OCI-LY7 (cell line): Measurements from ENCODE around the gene IGSF10. TPM values are rescaled to one million over a fixed set of nuclear protein-coding genes. Genes with fewer than 3 reads are reported as not detected.

Experiments
- BruUV-seq: library from RNA; stranded (reverse); fragments of 400-500 nt; replicated peaks from 2 replicates; lab custom pipeline; 2021; lab: Mats Ljungman, UMichigan
- CTCF ChIA-PET: fragments of 300-600 bp; sonication (Branson Sonifier 250); formaldehyde crosslinking; loops from one replicate; lab custom pipeline; 2022; ENCODE audit warnings: antibody characterized with exemption; ENCODE audit not compliant: unreplicated experiment; lab: Charles Lee
- POLR2A ChIA-PET: fragments of 300-600 bp; sonication (Branson Sonifier 250); formaldehyde crosslinking; loops from one replicate; lab custom pipeline; 2022; ENCODE audit warnings: antibody characterized with exemption; lab: Charles Lee
- DNase-seq: peaks from one replicate; pipeline ENCODE4 v3.0.0-alpha.2; 2015; ENCODE audit warnings: low spot score
- H2AFZ ChIP-seq: fragments of 200-600 bp; sonication (generic), shearing (Covaris generic); 2 replicates; pipeline ENCODE4 v1.6.1; 2014; ENCODE audit warnings: mild to moderate bottlenecking, antibody characterized with exemption, low read length, moderate library complexity
- H3K27ac ChIP-seq: fragments of 200-600 bp; sonication (generic); 2 replicates; pipeline ENCODE4 v1.5.1; 2014; ENCODE audit warnings: mixed run types, low read depth, mild to moderate bottlenecking, moderate library complexity, low read length, inconsistent platforms; ENCODE audit not compliant: poor library complexity, severe bottlenecking
- H3K36me3 ChIP-seq: fragments of 200-600 bp; sonication (generic); 2 replicates; pipeline ENCODE4 v1.6.1; 2014; ENCODE audit warnings: mild to moderate bottlenecking, antibody characterized with exemption, low read length, moderate library complexity, mixed read lengths; ENCODE audit not compliant: insufficient read depth
- H3K4me1 ChIP-seq: fragments of 200-600 bp; sonication (generic); 2 replicates; pipeline ENCODE4 v1.5.1; 2014; ENCODE audit warnings: mild to moderate bottlenecking, low read length; ENCODE audit not compliant: insufficient read depth, poor library complexity, severe bottlenecking
- H3K4me2 ChIP-seq: fragments of 200-600 bp; sonication (generic); 2 replicates; pipeline ENCODE4 v1.6.1; 2014; ENCODE audit warnings: mild to moderate bottlenecking, low read length
- H3K4me3 ChIP-seq: fragments of 200-600 bp; sonication (generic); 2 replicates; pipeline ENCODE4 v1.5.1; 2014; ENCODE audit warnings: mild to moderate bottlenecking, low read depth, low read length; ENCODE audit not compliant: poor library complexity, severe bottlenecking
- H3K79me2 ChIP-seq: fragments of 200-600 bp; sonication (generic); 2 replicates; pipeline ENCODE4 v1.6.1; 2016; ENCODE audit warnings: low read depth, mild to moderate bottlenecking, low read length, moderate library complexity, mixed read lengths; ENCODE audit not compliant: insufficient read depth
- H3K9me2 ChIP-seq: fragments of 200-600 bp; sonication (generic); 2 replicates; pipeline ENCODE4 v1.6.1; 2016; ENCODE audit warnings: mild to moderate bottlenecking, low read length, mixed read lengths; ENCODE audit not compliant: insufficient read depth
- H3K9me3 ChIP-seq: fragments of 200-600 bp; sonication (generic); 2 replicates; pipeline ENCODE4 v1.6.1; 2014; ENCODE audit warnings: mild to moderate bottlenecking, mixed run types, low read length, mixed read lengths
- H4K20me1 ChIP-seq: fragments of 200-600 bp; sonication (generic); 2 replicates; pipeline ENCODE4 v1.6.1; 2014; ENCODE audit warnings: mild to moderate bottlenecking, antibody characterized with exemption, low read length, moderate library complexity, mixed read lengths; ENCODE audit not compliant: insufficient read depth
- EZH2phosphoT487 ChIP-seq: fragments of 200-600 bp; sonication (generic); IDR thresholded peaks from 2 replicates; pipeline ENCODE4 v1.6.1; 2018; ENCODE audit warnings: low read depth, borderline replicate concordance, mild to moderate bottlenecking, mixed run types, antibody characterized with exemption, low read length, moderate library complexity, mixed read lengths
- intact Hi-C: fragments of 100-400 bp; cut with micrococcal nuclease; formaldehyde crosslinking; loops from one replicate; pipeline ENCODE4 v1.10.0; 2022; ENCODE audit not compliant: unreplicated experiment
- total RNA-seq, 2 experiments: library from RNA; depleted of rRNA in 1 of 2; stranded (reverse); fragments of >200 nt in 1 of 2; shearing (Covaris generic) in 1 of 2; gene quantifications; 2 replicates each; pipeline ENCODE4 v1.2.3, GENCODE V29; 2014 to 2022
- TF ChIP-seq, protein P1 (sequence below): fragments of 200-600 bp; sonication (generic); conservative IDR thresholded peaks from 2 replicates; pipeline ENCODE4 v1.5.1; 2014; ENCODE audit warnings: mild to moderate bottlenecking, antibody characterized with exemption, low read length, moderate library complexity, mixed read lengths

Gene IGSF10
- total RNA-seq, 2 experiments from 2014 or later, result not detected

DNA sequence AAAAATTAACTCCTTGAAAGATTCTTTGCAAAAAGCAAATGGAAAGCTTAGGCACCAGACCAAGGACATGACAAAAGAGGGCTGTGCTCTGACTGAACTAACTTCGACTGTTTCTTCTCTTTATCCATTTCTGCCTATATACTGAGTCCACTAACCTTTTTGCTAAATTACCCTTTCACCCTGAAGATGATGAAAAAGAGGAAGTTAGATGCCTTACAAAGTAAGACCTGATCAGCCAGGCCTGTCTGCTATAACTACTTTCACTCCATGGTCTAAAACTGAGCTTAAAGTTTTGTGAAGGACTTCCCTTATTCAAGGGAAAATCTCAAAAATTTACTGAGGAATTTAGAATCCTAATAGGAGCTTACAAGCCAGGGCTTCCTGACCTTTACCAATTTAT is 6.2 kb upstream of the IGSF10 start:
- intact Hi-C loops, result loop anchor here (5.0 to 10.0 kb wide), 2 partner anchors 370 to 448 kb away; no protein-coding TSS in a partner anchor
- POLR2A ChIA-PET, result no interaction called here

DNA sequence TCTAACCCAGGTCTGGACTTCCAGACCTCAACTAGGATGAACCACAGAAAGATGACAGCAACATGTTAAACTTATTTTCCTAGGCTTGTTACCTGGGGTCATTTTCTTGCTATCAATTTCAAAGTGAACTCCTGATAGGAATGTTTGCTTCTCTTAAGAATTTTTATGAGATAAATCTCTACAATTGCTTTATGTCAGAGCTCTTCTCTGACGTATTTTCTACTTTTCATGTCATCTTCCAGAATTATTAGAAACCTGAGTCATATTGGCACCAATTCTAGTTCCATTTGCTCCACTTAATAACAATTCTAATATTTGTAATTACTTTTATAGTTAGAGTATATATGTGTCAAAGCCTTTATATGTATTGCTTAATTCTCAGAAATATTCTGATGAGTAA is 2.1 kb upstream of the IGSF10 start:
- TF ChIP-seq EZH2phosphoT487, result no peak
- TF ChIP-seq, protein P1, sequence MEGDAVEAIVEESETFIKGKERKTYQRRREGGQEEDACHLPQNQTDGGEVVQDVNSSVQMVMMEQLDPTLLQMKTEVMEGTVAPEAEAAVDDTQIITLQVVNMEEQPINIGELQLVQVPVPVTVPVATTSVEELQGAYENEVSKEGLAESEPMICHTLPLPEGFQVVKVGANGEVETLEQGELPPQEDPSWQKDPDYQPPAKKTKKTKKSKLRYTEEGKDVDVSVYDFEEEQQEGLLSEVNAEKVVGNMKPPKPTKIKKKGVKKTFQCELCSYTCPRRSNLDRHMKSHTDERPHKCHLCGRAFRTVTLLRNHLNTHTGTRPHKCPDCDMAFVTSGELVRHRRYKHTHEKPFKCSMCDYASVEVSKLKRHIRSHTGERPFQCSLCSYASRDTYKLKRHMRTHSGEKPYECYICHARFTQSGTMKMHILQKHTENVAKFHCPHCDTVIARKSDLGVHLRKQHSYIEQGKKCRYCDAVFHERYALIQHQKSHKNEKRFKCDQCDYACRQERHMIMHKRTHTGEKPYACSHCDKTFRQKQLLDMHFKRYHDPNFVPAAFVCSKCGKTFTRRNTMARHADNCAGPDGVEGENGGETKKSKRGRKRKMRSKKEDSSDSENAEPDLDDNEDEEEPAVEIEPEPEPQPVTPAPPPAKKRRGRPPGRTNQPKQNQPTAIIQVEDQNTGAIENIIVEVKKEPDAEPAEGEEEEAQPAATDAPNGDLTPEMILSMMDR, result no peak
- Histone ChIP-seq H3K9me3 (no peaks in the 10 kb centered on the region), H2AFZ (no peak overlapping the region), H3K4me1 (no peaks in the 10 kb centered on the region), H3K4me3 (no peak overlapping the region), H3K27ac (no peak overlapping the region), H4K20me1 (no peaks in the 10 kb centered on the region), H3K9me2 (no peaks in the 10 kb centered on the region), H3K79me2 (no peaks in the 10 kb centered on the region), H3K36me3 (no peaks in the 10 kb centered on the region), H3K4me2 (no peak overlapping the region)
- no peak for DNase-seq
- intact Hi-C loops, result loop anchor here (10.0 kb wide), 1 partner anchor 452 kb away; no protein-coding TSS in a partner anchor
- POLR2A ChIA-PET, result interaction anchor here (0.6 kb wide), 1 partner anchor 12 kb away, joined by 6 read pairs; no protein-coding TSS in a partner anchor
- no TSS peak for BruUV-seq
- CTCF ChIA-PET, result no interaction called here

More for the DNA sequence above, 6.2 kb upstream of the IGSF10 start:
- no peak overlapping the region for H3K4me2 ChIP-seq
- no peaks in the 10 kb centered on the region for H3K9me2 ChIP-seq
- no peaks in the 10 kb centered on the region for H3K79me2 ChIP-seq
- no TSS peak for BruUV-seq
- H3K9me3 ChIP-seq, result no peaks in the 10 kb centered on the region
- CTCF ChIA-PET, result interaction anchor here (0.9 kb wide), 1 partner anchor 98 kb away, joined by 3 read pairs; no protein-coding TSS in a partner anchor
- TF ChIP-seq, protein P1, result no peak
- no peak for TF ChIP-seq EZH2phosphoT487
- H4K20me1 ChIP-seq, result no peaks in the 10 kb centered on the region
- DNase-seq, result peak; percentile 3
- H3K27ac ChIP-seq, result no peak overlapping the region
- no peaks in the 10 kb centered on the region for H3K4me1 ChIP-seq
- no peak overlapping the region for H3K4me3 ChIP-seq
- H3K36me3 ChIP-seq, result no peaks in the 10 kb centered on the region
- H2AFZ ChIP-seq, result no peak overlapping the region

DNA sequence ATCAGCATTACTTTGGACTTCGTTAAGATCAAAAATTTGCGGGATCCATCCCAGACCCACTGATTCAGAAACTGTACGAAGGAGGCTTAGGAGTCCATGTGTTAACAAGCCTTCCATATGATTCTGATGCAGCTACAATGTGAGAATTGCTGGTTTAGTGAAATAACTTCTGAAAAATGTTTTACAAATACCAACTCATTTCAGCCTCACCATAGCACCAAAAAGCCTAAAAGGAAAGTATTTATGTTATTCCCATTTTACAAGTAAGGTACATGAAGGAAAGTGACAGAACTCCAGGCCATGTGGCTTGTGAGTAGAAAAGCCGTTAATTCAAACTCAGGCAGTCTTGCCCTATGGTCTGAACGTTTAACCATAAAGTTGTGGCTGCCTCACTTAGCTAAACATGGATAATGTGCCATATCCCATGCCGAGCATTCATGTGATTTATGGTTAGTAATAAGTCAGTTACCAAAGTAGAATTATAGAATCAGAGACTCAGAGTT is 1.5 kb upstream of the IGSF10 start:
- no TSS peak for BruUV-seq

More for the DNA sequence above, 1.5 kb upstream of the IGSF10 start:
- no peak overlapping the region for H3K4me2 ChIP-seq
- CTCF ChIA-PET, result no interaction called here
- intact Hi-C loops, result loop anchor here (10.0 kb wide), 1 partner anchor 452 kb away; no protein-coding TSS in a partner anchor
- H4K20me1 ChIP-seq, result no peaks in the 10 kb centered on the region
- peak; percentile 82; the same call in 1 of the 2 replicates for TF ChIP-seq EZH2phosphoT487
- TF ChIP-seq, protein P1, result no peak
- H2AFZ ChIP-seq, result no peak overlapping the region
- H3K4me1 ChIP-seq, result no peaks in the 10 kb centered on the region
- no peaks in the 10 kb centered on the region for H3K79me2 ChIP-seq
- no peaks in the 10 kb centered on the region for H3K9me3 ChIP-seq
- H3K36me3 ChIP-seq, result no peaks in the 10 kb centered on the region
- no peak overlapping the region for H3K27ac ChIP-seq
- no peak for DNase-seq
- H3K9me2 ChIP-seq, result no peaks in the 10 kb centered on the region
- POLR2A ChIA-PET, result no interaction called here
- H3K4me3 ChIP-seq, result no peak overlapping the region
